ENCODE results near the gene SELENOS.

GRCh38 chr15:101326026-101326315, 48.7 kb upstream of the SELENOS start:
- no peak for TF ChIP-seq ZNF274 (IDR thresholded peaks at IDR 0.05; ENCODE audit: low read depth, low read length)
- TF ChIP-seq YY1 (IDR thresholded peaks at IDR 0.05; ENCODE audit: insufficient read depth, insufficient read length): no peak

All from NT2/D1 (cell line).